Activated CD8-positive, alpha-beta T cell treated with anti-CD3 and anti-CD28 coated beads, Interleukin-2, amount 10 ng/mL, durations not matched to agents 7 days and 5 days (primary cell): ENCODE results near the gene CHCHD6. TPM values are rescaled to one million over a fixed set of nuclear protein-coding genes. Genes with fewer than 3 reads are reported as not detected.

Experiments
- ATAC-seq: fragments of 150-1000 bp; cut with Tn5 transposase; one replicate; pipeline ENCODE4 v1.10.0; 2021; ENCODE audit warnings: moderate library complexity
- CTCF ChIA-PET: fragments of 350-600 bp; sonication (Branson Sonifier 250); formaldehyde crosslinking; loops from one replicate; lab custom pipeline; 2021; ENCODE audit warnings: antibody characterized with exemption; lab: Charles Lee
- POLR2A ChIA-PET: fragments of 350-600 bp; sonication (Branson Sonifier 250); formaldehyde crosslinking; loops from one replicate; lab custom pipeline; 2021; ENCODE audit warnings: antibody characterized with exemption; lab: Charles Lee
- DNase-seq: peaks from one replicate; pipeline ENCODE4 v3.0.0-alpha.2; 2020
- H3K27ac Mint-ChIP-seq: one replicate; pipeline ENCODE4 v1.8.0; 2021; ENCODE audit warnings: mild to moderate bottlenecking, mixed read lengths
- H3K27me3 Mint-ChIP-seq: one replicate; pipeline ENCODE4 v1.8.0; 2021; ENCODE audit warnings: low read depth, mixed read lengths
- H3K36me3 Mint-ChIP-seq: one replicate; pipeline ENCODE4 v1.8.0; 2021; ENCODE audit warnings: low read depth, mixed read lengths
- H3K4me1 Mint-ChIP-seq: one replicate; pipeline ENCODE4 v1.8.0; 2021; ENCODE audit warnings: low read depth, mixed read lengths
- H3K4me3 Mint-ChIP-seq: one replicate; pipeline ENCODE4 v1.8.0; 2021; ENCODE audit warnings: mild to moderate bottlenecking, mixed read lengths
- H3K9me3 Mint-ChIP-seq: one replicate; pipeline ENCODE4 v1.8.0; 2022; ENCODE audit warnings: mixed read lengths; ENCODE audit not compliant: insufficient read depth
- total RNA-seq, 2 experiments: library from RNA; stranded (reverse); gene quantifications; one replicate each; pipeline ENCODE4 v1.2.3, GENCODE V29; 2021

Gene CHCHD6
- total RNA-seq, 2 experiments from 2014 or later: 5.1 to 6.2 TPM

DNA sequence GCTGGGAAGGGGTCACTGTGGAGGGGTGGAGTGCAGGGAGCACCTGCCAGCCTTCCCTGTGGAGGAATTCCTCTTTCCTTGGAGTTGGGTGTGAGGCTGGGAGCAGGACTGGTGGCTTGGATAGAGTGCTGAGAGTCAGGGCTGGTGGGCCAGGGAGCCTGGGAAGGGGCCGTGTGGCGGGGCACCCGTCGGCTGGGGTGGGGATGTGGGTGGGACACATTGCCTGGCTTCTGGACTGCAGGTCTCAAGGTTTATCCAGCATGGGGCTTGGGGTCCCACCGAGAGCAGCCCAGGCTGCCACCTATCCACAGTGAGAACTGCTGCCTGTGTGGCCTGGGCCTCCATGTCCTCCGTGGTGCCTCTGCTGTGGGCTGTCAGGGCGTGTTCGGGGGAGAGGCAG lies 283.6 kb downstream of the CHCHD6 start:
- Mint-ChIP-seq H3K36me3 (no peaks in the 10 kb centered on the region), H3K4me3 (no peak overlapping the region), H3K27me3 (peaks cover 2% of the 10 kb centered on the region), H3K27ac (no peak overlapping the region), H3K9me3 (no peaks in the 10 kb centered on the region), H3K4me1 (no peaks in the 10 kb centered on the region)
- ATAC-seq (no peak), DNase-seq (no peak)
- ChIA-PET POLR2A (no interaction called here), CTCF (no interaction called here)

DNA sequence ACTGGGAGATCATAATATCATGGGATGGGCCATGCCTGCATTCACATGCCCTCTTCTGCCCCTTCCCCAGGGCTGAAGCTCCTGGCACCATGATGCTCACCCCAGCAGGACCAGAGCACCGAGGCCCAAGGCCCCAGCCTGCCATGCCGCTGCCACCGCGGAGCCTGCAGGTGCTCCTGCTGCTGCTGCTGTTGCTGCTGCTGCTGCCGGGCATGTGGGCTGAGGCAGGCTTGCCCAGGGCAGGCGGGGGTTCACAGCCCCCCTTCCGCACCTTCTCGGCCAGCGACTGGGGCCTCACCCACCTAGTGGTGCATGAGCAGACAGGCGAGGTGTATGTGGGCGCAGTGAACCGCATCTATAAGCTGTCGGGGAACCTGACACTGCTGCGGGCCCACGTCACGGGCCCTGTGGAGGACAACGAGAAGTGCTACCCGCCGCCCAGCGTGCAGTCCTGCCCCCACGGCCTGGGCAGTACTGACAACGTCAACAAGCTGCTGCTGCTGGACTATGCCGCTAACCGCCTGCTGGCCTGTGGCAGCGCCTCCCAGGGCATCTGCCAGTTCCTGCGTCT lies 284.5 kb downstream of the CHCHD6 start:
- ChIA-PET POLR2A (no interaction called here), CTCF (no interaction called here)
- peaks cover 2% of the 10 kb centered on the region for H3K27me3 Mint-ChIP-seq
- no peak overlapping the region for H3K4me3 Mint-ChIP-seq
- no peaks in the 10 kb centered on the region for H3K9me3 Mint-ChIP-seq
- no peak for DNase-seq
- ATAC-seq: no peak
- H3K27ac Mint-ChIP-seq: no peak overlapping the region
- H3K36me3 Mint-ChIP-seq: no peaks in the 10 kb centered on the region
- H3K4me1 Mint-ChIP-seq: no peaks in the 10 kb centered on the region

DNA sequence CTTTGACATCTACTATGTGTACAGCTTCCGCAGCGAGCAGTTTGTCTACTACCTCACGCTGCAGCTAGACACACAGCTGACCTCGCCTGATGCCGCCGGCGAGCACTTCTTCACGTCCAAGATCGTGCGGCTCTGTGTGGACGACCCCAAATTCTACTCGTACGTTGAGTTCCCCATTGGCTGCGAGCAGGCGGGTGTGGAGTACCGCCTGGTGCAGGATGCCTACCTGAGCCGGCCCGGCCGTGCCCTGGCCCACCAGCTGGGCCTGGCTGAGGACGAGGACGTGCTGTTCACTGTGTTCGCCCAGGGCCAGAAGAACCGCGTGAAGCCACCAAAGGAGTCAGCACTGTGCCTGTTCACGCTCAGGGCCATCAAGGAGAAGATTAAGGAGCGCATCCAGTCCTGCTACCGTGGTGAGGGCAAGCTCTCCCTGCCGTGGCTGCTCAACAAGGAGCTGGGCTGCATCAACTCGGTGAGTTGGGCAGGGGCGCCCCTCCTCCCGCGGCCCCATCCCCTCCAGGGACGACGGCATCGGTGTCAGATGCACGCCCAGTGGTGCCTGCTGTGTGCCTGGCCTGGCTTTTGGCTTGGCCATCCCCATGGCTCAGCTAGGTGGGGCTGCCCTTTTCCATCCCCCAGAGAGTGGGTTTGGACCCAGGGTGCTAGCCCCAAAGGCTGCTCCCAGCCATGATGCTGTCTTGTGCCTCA lies 285.4 kb downstream of the CHCHD6 start:
- Mint-ChIP-seq H3K9me3 (no peaks in the 10 kb centered on the region), H3K4me1 (no peaks in the 10 kb centered on the region), H3K27me3 (no peaks in the 10 kb centered on the region), H3K4me3 (no peak overlapping the region), H3K36me3 (no peaks in the 10 kb centered on the region), H3K27ac (no peak overlapping the region)
- ChIA-PET CTCF (no interaction called here), POLR2A (no interaction called here)
- ATAC-seq: no peak
- DNase-seq: no peak

DNA sequence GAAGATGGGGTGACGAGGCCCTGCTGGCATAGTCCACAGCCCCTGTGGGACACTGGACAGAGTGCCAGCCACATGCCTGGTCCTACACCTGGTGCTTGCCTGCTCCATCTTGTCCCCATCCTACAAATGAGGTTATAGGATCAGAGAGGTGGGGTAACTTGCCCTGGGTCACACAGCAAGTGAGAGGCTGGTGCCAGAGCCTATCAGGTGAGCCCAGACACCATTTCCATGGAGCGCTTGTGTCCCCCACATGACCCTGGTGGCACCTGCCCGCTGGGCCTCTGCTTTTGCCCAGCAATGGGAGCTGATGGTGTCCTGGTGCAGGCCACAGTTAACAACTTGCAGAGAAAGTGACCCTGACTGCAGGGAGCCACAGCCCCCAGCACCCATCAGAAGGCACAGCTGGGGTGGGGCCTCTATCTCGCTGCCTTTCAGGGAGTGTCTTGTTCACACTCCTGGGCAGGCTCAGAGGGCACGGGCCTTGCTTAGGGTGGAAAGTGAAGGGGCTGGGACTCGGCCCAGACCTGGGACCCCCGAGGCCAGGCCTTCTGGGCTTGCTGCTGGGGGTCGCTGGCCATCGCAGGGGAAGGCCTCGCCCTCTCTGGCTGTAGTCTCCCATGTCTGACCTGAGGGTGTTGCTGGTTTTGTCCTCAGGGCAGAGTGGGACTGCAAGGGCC lies 286.1 kb downstream of the CHCHD6 start:
- POLR2A ChIA-PET: no interaction called here
- H3K27me3 Mint-ChIP-seq: no peaks in the 10 kb centered on the region
- ATAC-seq (no peak), DNase-seq (no peak)
- CTCF ChIA-PET: no interaction called here
- no peak overlapping the region for H3K4me3 Mint-ChIP-seq
- no peaks in the 10 kb centered on the region for H3K36me3 Mint-ChIP-seq
- H3K9me3 Mint-ChIP-seq: no peaks in the 10 kb centered on the region
- H3K4me1 Mint-ChIP-seq: no peaks in the 10 kb centered on the region
- no peak overlapping the region for H3K27ac Mint-ChIP-seq

DNA sequence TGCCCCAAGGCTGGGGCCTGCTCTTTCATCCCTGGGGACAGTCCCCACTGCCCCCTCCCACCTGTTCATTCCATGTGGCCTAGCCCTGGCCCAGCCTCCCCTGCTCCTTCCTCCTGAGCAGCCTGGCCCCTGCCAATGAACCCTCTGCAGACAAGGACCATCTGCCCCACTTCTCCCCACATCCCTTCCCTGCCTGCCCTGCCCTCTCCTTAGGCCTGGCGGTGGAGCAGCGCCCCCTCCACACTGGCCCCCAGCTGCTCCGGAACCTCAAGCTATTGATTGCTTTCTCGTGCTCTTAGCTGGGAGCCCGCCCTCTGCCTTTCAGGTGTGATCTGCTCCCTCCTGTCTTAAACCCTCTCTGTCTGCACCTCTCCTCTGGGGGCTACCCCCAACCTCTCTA lies 286.9 kb downstream of the CHCHD6 start:
- DNase-seq: no peak
- ChIA-PET POLR2A (no interaction called here), CTCF (no interaction called here)
- Mint-ChIP-seq H3K4me3 (no peak overlapping the region), H3K9me3 (no peaks in the 10 kb centered on the region), H3K27me3 (no peaks in the 10 kb centered on the region), H3K36me3 (no peaks in the 10 kb centered on the region), H3K4me1 (no peaks in the 10 kb centered on the region), H3K27ac (no peak overlapping the region)
- no peak for ATAC-seq

DNA sequence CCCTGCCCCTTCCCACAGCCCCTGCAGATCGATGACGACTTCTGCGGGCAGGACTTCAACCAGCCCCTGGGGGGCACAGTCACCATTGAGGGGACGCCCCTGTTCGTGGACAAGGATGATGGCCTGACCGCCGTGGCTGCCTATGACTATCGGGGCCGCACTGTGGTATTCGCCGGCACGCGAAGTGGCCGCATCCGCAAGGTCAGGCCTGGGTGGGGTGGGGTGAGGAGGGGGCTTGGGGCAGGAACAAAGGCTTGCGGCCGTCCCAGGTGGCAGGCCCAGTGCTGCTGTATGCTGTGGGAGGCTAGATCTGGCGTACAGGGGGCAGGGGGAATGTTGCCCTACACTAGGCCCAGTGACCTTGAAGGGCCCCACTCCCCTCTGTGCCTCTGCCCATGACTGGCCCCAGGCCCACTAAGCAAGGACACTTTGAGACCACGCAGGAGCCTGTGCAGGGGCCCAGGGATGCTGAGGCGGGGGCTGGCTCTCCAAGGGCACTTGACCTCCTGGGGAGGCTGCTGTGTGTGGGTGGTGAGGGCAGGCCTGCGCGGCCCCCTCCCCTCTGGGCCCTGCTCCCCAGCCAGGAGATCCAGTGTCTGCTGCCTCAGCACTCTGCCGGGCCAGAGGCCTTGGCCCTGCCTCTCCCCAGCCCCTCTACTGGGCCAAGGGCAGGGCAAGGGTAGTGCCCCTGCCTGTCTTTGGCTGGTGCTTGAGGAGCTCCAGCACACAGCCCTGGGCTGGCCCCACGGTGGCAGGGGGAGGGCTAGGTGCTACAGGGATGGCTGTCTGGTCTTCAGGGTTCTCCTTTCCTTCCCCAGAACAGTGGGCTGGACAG lies 287.5 kb downstream of the CHCHD6 start:
- Mint-ChIP-seq H3K4me3 (no peak overlapping the region), H3K4me1 (no peaks in the 10 kb centered on the region), H3K9me3 (no peaks in the 10 kb centered on the region), H3K27ac (no peak overlapping the region), H3K27me3 (no peaks in the 10 kb centered on the region), H3K36me3 (no peaks in the 10 kb centered on the region)
- DNase-seq (no peak), ATAC-seq (no peak)
- CTCF ChIA-PET: no interaction called here
- POLR2A ChIA-PET: no interaction called here

DNA sequence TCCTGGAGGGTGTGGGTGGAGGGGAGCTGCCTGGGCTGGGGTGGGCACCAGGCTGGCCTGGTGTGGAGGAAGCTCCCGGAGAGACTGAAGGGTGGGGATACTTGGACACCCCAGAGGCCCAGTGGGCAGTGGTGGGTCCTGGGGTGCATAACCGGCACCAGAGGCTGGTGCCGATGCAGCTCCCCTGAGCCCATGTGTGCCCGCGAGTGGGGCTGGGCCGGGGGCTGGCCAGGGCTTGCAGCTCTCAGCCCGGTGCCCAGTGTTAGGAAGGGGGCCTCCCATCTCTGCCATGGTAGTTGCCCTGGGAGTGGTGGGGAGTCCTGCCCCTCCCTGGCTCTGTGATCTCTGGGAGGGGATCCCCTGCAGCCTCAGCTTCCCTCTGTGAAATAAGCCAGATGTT lies 288.2 kb downstream of the CHCHD6 start:
- Mint-ChIP-seq H3K4me3 (no peak overlapping the region), H3K27ac (no peak overlapping the region), H3K4me1 (no peaks in the 10 kb centered on the region), H3K9me3 (no peaks in the 10 kb centered on the region), H3K27me3 (no peaks in the 10 kb centered on the region), H3K36me3 (no peaks in the 10 kb centered on the region)
- CTCF ChIA-PET: no interaction called here
- DNase-seq (no peak), ATAC-seq (no peak)
- POLR2A ChIA-PET: no interaction called here

DNA sequence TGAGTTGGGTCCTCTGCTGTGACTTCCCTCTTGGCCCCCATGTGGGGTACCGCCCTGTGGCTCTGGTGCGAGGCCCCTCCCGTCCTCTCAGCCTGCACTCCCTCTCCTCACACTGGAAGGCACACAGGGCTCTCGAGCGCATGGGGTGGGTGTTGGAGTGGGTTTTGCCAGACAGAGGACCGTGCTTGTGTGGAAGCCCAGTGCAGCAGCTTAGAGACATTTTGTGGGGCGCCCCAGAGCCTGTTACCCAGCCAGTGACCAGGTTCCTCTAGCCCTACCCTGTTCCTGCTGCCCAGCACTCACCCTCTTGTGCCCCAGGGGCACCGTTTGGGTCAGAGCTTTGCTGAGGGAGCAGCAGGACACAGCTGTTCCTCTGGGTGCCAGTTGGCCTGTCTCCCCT lies 288.7 kb downstream of the CHCHD6 start:
- Mint-ChIP-seq H3K4me3 (no peak overlapping the region), H3K36me3 (no peaks in the 10 kb centered on the region), H3K9me3 (no peaks in the 10 kb centered on the region), H3K4me1 (no peaks in the 10 kb centered on the region), H3K27ac (no peak overlapping the region), H3K27me3 (no peaks in the 10 kb centered on the region)
- ChIA-PET POLR2A (no interaction called here), CTCF (no interaction called here)
- ATAC-seq (no peak), DNase-seq (no peak)

DNA sequence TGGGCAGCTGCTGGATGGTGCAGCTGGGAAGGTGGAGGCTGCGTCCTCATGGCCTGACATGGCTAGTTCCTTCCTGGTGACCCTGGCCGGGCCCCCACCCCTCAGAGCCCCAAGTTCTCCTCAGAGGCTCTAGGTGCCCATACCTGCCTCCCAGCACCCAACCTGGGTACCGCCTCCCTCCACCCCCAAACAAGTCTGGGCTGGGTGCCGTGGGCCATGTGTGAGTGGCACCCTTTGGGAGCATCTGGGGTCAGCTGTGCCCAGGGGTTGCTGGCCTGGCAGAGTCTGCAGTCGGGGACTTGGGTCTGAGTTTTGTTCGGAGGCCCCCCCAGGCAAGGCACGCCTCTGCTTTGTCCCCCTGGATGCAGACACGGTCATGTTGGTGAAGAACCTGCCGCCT lies 289.4 kb downstream of the CHCHD6 start:
- ATAC-seq: no peak
- H3K36me3 Mint-ChIP-seq: no peaks in the 10 kb centered on the region

DNA sequence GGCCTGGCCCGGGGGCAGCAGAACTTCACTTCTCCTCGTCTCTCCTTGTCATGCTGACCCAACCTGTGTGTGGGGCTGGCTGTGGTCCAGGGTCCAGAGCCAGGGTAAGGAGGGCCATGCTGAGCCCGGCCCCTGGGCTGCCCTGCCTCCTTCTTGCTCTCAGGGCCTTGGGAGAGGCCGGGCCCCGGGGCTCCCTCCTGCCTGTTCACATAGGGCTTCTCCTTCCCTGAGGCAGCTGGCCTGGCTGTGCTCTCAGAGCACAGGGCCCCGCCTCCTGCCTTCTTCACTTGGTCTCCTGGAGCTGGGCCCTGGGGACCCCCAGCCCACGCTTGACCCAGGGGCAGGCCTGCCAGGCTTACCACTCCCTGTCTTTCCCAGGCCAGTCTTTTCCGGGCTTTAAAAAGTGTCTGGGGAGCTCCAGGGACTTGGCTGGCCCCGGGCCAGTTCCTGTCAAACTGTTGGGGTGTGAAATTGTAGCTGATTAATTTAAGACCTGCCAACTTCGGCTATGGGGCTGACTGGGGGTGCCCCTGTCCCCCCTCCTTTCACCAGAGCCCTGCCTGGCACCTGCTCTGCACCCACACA lies 290.7 kb downstream of the CHCHD6 start:
- H3K27me3 Mint-ChIP-seq: no peaks in the 10 kb centered on the region
- H3K4me1 Mint-ChIP-seq: no peaks in the 10 kb centered on the region
- DNase-seq (no peak), ATAC-seq (no peak)
- ChIA-PET POLR2A (no interaction called here), CTCF (interaction anchor here (1.1 kb wide), 1 partner anchor 10 kb away, joined by 3 read pairs; no protein-coding TSS in a partner anchor)
- no peaks in the 10 kb centered on the region for H3K36me3 Mint-ChIP-seq
- no peaks in the 10 kb centered on the region for H3K9me3 Mint-ChIP-seq
- H3K4me3 Mint-ChIP-seq: no peak overlapping the region
- H3K27ac Mint-ChIP-seq: no peak overlapping the region

More for the DNA sequence above, 289.4 kb downstream of the CHCHD6 start:
- POLR2A ChIA-PET: no interaction called here
- CTCF ChIA-PET: no interaction called here
- no peak for DNase-seq
- Mint-ChIP-seq H3K27me3 (no peaks in the 10 kb centered on the region), H3K27ac (no peak overlapping the region), H3K4me3 (no peak overlapping the region), H3K4me1 (no peaks in the 10 kb centered on the region), H3K9me3 (no peaks in the 10 kb centered on the region)

DNA sequence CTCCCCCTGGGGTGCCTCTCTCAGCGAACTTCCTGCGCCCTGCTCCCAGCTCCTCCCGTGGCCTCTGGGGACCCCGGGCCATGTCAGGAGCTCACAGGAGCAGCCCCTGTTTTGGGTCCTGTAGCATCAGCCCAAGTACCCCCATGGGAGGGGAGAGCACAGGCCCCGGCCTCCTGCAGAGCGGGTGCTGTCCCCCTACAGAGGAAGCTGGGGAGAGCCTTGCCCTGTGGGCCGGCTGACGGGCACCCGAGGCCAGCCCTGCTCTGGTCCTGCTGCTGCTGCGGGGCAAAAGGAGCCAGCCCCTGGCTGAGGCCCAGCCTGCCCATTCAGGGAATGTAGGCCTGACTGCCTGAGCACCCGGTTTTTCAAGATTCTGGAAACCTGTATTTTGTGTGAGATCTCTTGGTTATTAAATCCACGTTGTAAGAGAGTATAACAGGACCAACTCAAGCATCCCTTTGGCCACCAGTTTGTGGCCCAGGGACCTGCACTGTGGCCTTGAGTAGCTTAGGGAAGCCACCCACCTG lies 291.3 kb downstream of the CHCHD6 start:
- Mint-ChIP-seq H3K4me3 (no peak overlapping the region), H3K36me3 (no peaks in the 10 kb centered on the region), H3K27me3 (no peaks in the 10 kb centered on the region), H3K4me1 (no peaks in the 10 kb centered on the region), H3K9me3 (no peaks in the 10 kb centered on the region), H3K27ac (no peak overlapping the region)
- DNase-seq (no peak), ATAC-seq (no peak)
- POLR2A ChIA-PET: no interaction called here
- CTCF ChIA-PET: interaction anchor here (1.0 to 1.1 kb wide), 2 partner anchors 11 to 244 kb away, joined by 3 read pairs; no protein-coding TSS in a partner anchor
